Activated naive CD8-positive, alpha-beta T cell treated with anti-CD3 and anti-CD28 coated beads, Interleukin-2, amount 50 U/mL, for 24 hours (primary cell): Measurements from ENCODE around the gene ATP1A1.
A peak's percentile ranks its signal among the peaks of the same experiment; 100 is the strongest.

Experiments
- ATAC-seq: fragments of 150-1000 bp; cut with Tn5 transposase; one replicate; pipeline ENCODE4 v1.10.0; 2021
- DNase-seq: peaks from one replicate; pipeline ENCODE4 v3.0.0; 2021
- H3K27ac Mint-ChIP-seq: one replicate; pipeline ENCODE4 v1.8.0; 2021; ENCODE audit warnings: mild to moderate bottlenecking, mixed read lengths
- H3K27me3 Mint-ChIP-seq: one replicate; pipeline ENCODE4 v1.8.0; 2021; ENCODE audit warnings: mixed read lengths
- H3K36me3 Mint-ChIP-seq: one replicate; pipeline ENCODE4 v1.8.0; 2021; ENCODE audit warnings: low read depth, mixed read lengths
- H3K4me1 Mint-ChIP-seq: one replicate; pipeline ENCODE4 v1.8.0; 2021; ENCODE audit warnings: mixed read lengths
- H3K4me3 Mint-ChIP-seq: one replicate; pipeline ENCODE4 v1.8.0; 2021; ENCODE audit warnings: mild to moderate bottlenecking, moderate library complexity, mixed read lengths
- H3K9me3 Mint-ChIP-seq: one replicate; pipeline ENCODE4 v1.8.0; 2021; ENCODE audit warnings: mixed read lengths

ATP1A1 gene

GRCh38 chr1:116334868-116335635 is 38.0 kb upstream of the ATP1A1 start:
- ATAC-seq (no peak), DNase-seq (no peak)
- peaks cover 18% of the 10 kb centered on the region for H3K4me1 Mint-ChIP-seq
- no peaks in the 10 kb centered on the region for H3K9me3 Mint-ChIP-seq
- H3K27ac Mint-ChIP-seq: no peak overlapping the region
- no peak overlapping the region for H3K4me3 Mint-ChIP-seq
- no peaks in the 10 kb centered on the region for H3K36me3 Mint-ChIP-seq
- no peaks in the 10 kb centered on the region for H3K27me3 Mint-ChIP-seq

DNA sequence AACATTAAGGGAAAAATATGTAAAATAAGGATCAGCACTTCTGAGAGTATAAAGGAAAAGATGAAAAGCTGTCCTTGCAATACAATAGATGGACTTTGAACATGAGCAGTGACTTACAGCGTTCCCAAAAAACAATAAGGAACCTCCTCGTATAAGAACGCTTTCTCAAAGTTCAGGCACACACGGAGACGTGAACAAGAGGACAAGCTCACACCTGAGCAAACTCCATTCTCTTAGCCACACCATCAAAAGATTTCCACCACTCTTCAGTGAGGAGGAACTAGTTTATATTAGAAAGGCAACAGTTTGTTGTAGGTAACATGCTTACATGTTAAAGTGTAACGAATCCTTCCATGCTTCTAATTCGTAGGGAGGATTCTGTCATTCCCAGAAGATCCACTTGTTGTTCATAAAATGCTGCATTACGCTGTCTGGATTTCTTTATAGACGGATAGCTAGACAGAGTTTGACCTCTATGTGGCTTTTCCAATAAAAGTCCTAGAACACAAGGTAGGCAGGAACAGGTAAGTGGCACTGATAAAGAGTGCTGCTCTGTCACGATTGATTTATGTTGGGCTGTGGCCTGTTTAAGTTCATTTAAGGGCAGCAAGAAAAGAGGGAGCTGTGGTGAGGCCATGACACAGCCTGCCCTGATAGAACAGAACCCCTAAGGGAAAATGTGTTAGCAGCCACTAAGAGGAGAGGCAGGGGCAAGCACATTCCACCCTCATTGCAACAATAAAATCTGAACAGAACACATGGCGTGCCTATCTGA is 37.0 kb upstream of the ATP1A1 start:
- peaks cover 17% of the 10 kb centered on the region for H3K4me1 Mint-ChIP-seq
- no peaks in the 10 kb centered on the region for H3K36me3 Mint-ChIP-seq
- no peak overlapping the region for H3K27ac Mint-ChIP-seq
- DNase-seq: no peak
- no peak overlapping the region for H3K4me3 Mint-ChIP-seq
- ATAC-seq: no peak
- no peaks in the 10 kb centered on the region for H3K27me3 Mint-ChIP-seq
- no peaks in the 10 kb centered on the region for H3K9me3 Mint-ChIP-seq

DNA sequence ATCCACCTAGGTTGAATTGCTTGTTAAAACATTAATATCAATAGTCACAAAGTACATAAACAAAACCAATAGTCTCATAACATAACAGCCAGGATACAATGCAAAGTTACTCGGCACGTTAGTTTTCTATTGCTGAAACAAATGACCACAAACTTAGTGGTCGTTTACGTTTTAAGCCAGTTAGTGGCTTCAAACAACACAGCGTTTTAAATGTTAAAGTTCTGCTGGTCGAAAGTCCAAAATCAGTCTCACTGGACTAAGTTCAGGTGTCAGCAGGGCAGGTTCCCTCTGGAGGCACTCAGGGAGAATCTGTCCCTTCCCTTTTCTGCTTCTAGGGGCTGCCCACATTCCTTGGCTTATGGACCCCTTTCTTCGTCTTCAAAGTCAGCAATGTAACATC is 35.6 kb upstream of the ATP1A1 start:
- ATAC-seq (no peak), DNase-seq (no peak)
- Mint-ChIP-seq H3K4me1 (peaks cover 17% of the 10 kb centered on the region), H3K36me3 (no peaks in the 10 kb centered on the region), H3K4me3 (no peak overlapping the region), H3K27me3 (no peaks in the 10 kb centered on the region), H3K9me3 (no peaks in the 10 kb centered on the region), H3K27ac (no peak overlapping the region)

DNA sequence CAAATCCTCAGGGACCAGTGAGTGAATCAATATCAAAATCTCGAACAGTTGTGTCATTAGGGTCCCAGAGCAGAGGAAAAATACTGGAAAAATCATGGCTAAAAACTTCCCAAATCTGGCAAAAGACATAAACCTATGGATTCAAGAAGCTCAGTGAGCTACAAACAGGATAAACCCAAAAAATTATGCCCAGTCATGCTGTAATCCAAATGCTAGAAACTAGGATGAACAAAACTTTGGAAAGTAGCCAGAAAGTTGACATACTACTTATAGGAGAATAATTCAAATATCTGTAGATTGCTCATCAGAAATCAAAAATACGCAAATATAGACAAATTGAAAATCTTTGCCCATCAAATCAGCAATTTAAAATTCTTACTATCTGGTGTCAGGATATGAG is 34.6 kb upstream of the ATP1A1 start:
- ATAC-seq (no peak), DNase-seq (no peak)
- H3K27me3 Mint-ChIP-seq: no peaks in the 10 kb centered on the region
- H3K36me3 Mint-ChIP-seq: no peaks in the 10 kb centered on the region
- no peaks in the 10 kb centered on the region for H3K9me3 Mint-ChIP-seq
- H3K27ac Mint-ChIP-seq: no peak overlapping the region
- H3K4me3 Mint-ChIP-seq: no peak overlapping the region
- H3K4me1 Mint-ChIP-seq: peaks cover 13% of the 10 kb centered on the region

GRCh38 chr1:116340506-116341231 is 32.4 kb upstream of the ATP1A1 start:
- Mint-ChIP-seq H3K9me3 (no peaks in the 10 kb centered on the region), H3K4me1 (peaks cover 9% of the 10 kb centered on the region), H3K36me3 (no peaks in the 10 kb centered on the region), H3K27me3 (no peaks in the 10 kb centered on the region), H3K4me3 (no peak overlapping the region), H3K27ac (no peak overlapping the region)
- no peak for ATAC-seq
- DNase-seq: no peak

- ATAC-seq (no peak), DNase-seq (no peak)
- Mint-ChIP-seq H3K9me3 (no peaks in the 10 kb centered on the region), H3K27ac (no peak overlapping the region), H3K27me3 (no peaks in the 10 kb centered on the region), H3K4me1 (peaks cover 25% of the 10 kb centered on the region), H3K36me3 (no peaks in the 10 kb centered on the region), H3K4me3 (no peak overlapping the region)
These were observed 30.0 kb upstream of the ATP1A1 start for GRCh38 chr1:116343019-116343418.

DNA sequence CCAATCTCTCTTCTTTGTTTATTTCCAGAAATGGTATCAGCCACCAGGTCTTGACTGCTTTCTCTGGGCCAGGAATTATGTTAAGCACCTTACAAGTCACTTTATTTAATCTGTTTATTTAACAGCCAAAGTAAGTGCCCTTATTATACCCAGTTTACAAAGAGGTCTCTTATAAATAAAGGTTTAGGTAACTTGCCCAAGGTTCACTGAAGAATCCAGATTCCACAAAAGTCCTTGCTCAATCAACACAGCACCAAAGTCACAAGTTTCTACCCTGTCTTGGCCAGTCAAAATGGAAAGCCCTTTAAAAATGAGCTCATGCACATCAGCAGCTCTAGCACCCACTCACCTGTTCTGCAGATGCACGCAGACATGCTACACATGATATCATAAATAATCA is 28.0 kb upstream of the ATP1A1 start:
- no peak for ATAC-seq
- Mint-ChIP-seq H3K4me1 (peaks cover 26% of the 10 kb centered on the region), H3K27ac (no peak overlapping the region), H3K9me3 (no peaks in the 10 kb centered on the region), H3K27me3 (no peaks in the 10 kb centered on the region), H3K36me3 (no peaks in the 10 kb centered on the region), H3K4me3 (no peak overlapping the region)
- no peak for DNase-seq

DNA sequence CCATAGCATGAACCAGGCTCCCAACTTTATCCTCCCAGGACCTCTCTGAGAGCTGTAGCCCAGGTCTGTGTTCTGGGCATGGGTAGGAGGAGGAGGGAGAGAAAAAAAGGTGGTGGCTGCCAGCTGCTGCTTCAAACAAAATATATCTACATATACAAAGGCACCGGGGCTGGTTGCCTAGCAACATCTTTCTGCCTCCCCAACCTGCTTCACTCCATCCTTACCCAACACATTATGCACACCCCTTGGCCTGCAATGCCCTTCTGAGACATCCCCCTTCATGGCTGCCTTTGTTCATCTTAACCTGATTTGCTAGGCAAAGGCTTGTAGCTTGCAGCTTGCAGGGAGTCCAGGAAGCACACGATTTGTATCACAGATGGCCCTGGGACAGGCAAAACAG is 27.2 kb upstream of the ATP1A1 start:
- H3K27ac Mint-ChIP-seq: no peak overlapping the region
- ATAC-seq (peak; percentile 49), DNase-seq (no peak)
- H3K27me3 Mint-ChIP-seq: no peaks in the 10 kb centered on the region
- H3K36me3 Mint-ChIP-seq: no peaks in the 10 kb centered on the region
- no peaks in the 10 kb centered on the region for H3K9me3 Mint-ChIP-seq
- H3K4me3 Mint-ChIP-seq: no peak overlapping the region
- peaks cover 28% of the 10 kb centered on the region for H3K4me1 Mint-ChIP-seq

DNA sequence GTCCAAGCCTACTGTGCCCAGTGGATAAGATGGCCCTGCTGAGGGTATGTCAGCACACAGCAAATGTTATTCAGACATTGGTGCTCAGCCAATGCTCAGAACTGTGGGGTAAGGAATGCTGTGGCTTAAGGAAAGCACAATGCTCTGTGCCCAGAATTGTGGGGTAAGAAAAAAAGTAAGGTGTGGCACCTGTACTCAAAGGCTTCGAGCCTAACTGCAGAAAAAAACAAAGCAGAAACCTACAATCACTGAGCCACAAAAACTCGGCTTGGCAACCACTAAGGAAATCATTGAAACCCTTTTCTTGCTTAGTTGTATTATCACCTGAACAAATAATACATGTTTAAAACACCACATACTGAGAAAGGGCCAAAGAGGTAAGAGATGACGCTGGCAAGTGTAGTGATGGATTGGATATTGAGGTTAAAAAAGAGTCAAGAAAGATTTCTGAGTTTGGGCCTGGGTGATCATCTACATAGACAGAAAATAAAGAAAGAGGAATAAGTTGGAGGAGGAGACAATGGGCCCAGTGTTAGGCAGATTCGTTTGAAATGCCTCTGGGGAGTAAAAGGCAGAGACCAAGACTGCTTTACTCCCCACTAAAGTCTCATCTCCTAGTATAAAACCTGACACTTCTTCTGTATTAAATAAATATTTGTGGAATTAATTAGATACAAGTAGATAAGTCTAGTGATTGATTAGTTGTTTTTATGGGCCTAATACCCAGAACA is 25.9 kb upstream of the ATP1A1 start:
- Mint-ChIP-seq H3K9me3 (no peaks in the 10 kb centered on the region), H3K27me3 (no peaks in the 10 kb centered on the region), H3K4me3 (no peak overlapping the region), H3K27ac (no peak overlapping the region), H3K4me1 (peaks cover 32% of the 10 kb centered on the region), H3K36me3 (no peaks in the 10 kb centered on the region)
- no peak for DNase-seq
- ATAC-seq: no peak

GRCh38 chr1:116347696-116348095 is 25.3 kb upstream of the ATP1A1 start:
- Mint-ChIP-seq H3K4me3 (no peak overlapping the region), H3K27me3 (no peaks in the 10 kb centered on the region), H3K9me3 (no peaks in the 10 kb centered on the region), H3K36me3 (no peaks in the 10 kb centered on the region), H3K27ac (no peak overlapping the region), H3K4me1 (peaks cover 37% of the 10 kb centered on the region)
- ATAC-seq: no peak
- no peak for DNase-seq

- H3K4me3 Mint-ChIP-seq: no peak overlapping the region
- DNase-seq (no peak), ATAC-seq (no peak)
- H3K36me3 Mint-ChIP-seq: no peaks in the 10 kb centered on the region
- H3K27me3 Mint-ChIP-seq: no peaks in the 10 kb centered on the region
- H3K27ac Mint-ChIP-seq: no peak overlapping the region
- peaks cover 36% of the 10 kb centered on the region for H3K4me1 Mint-ChIP-seq
- no peaks in the 10 kb centered on the region for H3K9me3 Mint-ChIP-seq
These were observed 22.9 kb upstream of the ATP1A1 start for GRCh38 chr1:116350097-116350645.

- H3K27me3 Mint-ChIP-seq: no peaks in the 10 kb centered on the region
- ATAC-seq: no peak
- H3K4me1 Mint-ChIP-seq: peaks cover 27% of the 10 kb centered on the region
- DNase-seq: no peak
- no peaks in the 10 kb centered on the region for H3K9me3 Mint-ChIP-seq
- H3K36me3 Mint-ChIP-seq: no peaks in the 10 kb centered on the region
- H3K4me3 Mint-ChIP-seq: no peak overlapping the region
- peak overlapping the region; percentile 20 for H3K27ac Mint-ChIP-seq
These were observed 21.1 kb upstream of the ATP1A1 start for GRCh38 chr1:116351914-116352313.

- Mint-ChIP-seq H3K36me3 (no peaks in the 10 kb centered on the region), H3K27me3 (no peaks in the 10 kb centered on the region), H3K27ac (peak overlapping the region; percentile 20), H3K4me1 (peaks cover 23% of the 10 kb centered on the region), H3K9me3 (no peaks in the 10 kb centered on the region), H3K4me3 (no peak overlapping the region)
- DNase-seq (no peak), ATAC-seq (peak; percentile 36)
These were observed 20.7 kb upstream of the ATP1A1 start for GRCh38 chr1:116352349-116352813.

DNA sequence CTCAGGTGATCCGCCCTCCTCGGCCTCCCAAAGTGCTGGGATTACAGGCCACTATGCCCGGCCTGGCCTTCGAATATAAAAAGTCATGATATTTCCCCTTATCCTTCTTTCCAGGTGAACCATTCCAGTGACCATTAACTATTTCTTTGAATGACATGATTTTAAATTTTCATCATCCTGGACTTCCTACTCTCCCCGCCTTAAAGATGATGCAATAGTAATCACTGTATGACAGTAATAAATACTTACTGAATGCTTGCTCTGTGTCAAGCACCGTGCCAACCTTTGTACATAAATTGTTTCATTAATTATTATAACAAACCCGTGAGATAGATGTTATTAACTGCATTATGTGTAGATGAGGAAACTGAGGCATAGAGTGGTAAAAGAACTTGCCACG is 19.9 kb upstream of the ATP1A1 start:
- Mint-ChIP-seq H3K36me3 (no peaks in the 10 kb centered on the region), H3K27me3 (no peaks in the 10 kb centered on the region), H3K9me3 (no peaks in the 10 kb centered on the region), H3K4me1 (peaks cover 21% of the 10 kb centered on the region), H3K4me3 (no peak overlapping the region), H3K27ac (peak overlapping the region; percentile 40)
- no peak for DNase-seq
- no peak for ATAC-seq
